HG03432 (cell line): ENCODE measurements around the gene ATXN10.
"Not testable (repeated sequence)": the region's sequence is repeated elsewhere in the genome, so short reads cannot be mapped to it uniquely, and the experiment has no call there.

Experiments used
- ATAC-seq: cut with Tn5 transposase; IDR thresholded peaks from one replicate; pipeline ENCODE4 v1.9.1; 2021; ENCODE audit warnings: mild to moderate bottlenecking, moderate library complexity; ENCODE audit not compliant: unreplicated experiment

ATXN10 gene

DNA sequence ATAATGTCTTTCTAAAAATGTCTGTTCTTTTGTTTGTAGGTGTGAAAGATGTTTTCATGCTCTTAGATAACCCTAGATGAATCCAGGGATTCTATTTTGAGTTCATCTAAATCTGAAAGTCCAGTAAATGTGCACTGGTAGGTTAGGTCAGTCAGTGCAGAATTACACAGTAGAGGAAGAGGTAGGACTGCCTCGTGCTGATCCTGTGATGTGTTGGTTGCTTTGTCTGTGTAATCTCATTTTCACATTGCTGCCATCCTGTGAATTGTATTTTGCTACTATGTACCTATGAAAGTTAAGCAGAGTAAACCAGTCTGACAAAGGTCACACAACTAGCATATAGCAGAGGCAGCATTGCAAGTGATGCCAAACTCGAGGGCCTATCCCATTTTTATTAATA lies 36.5 kb downstream of the ATXN10 start:
- ATAC-seq = no peak

DNA sequence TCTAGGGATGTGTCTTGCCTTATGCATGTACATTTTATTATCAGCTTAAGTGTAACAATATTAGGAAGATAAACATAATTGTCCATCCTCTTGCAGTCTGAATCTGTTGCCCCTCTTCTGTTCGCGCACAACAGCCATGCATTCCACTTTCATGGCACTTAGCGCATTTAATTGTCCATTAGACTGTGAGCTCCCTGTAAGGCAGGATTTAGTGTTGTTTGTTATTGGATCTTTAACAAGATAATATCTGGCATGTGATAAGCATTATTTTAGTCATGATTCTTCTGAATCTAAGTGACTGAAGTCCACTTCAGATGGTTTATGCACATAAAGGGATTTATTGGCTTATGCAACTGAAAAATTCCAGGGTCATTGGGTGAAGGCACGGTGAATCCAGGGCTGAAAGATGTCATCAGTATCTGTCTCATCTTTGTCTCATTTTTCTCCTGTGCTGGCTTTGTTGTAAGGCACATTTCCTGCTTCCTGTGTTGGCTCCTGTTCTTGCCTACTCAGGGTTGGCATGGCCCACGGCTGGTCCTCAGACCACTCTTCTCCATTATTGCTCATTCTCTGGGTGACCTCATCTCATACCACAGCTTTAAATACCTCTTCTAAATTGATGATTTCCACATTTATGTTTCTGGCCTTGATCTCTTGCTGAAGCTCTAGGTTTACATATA lies 37.6 kb downstream of the ATXN10 start:
- ATAC-seq = no peak

GRCh38 chr22:45709866-45710265 lies 38.2 kb downstream of the ATXN10 start:
- no peak for ATAC-seq

DNA sequence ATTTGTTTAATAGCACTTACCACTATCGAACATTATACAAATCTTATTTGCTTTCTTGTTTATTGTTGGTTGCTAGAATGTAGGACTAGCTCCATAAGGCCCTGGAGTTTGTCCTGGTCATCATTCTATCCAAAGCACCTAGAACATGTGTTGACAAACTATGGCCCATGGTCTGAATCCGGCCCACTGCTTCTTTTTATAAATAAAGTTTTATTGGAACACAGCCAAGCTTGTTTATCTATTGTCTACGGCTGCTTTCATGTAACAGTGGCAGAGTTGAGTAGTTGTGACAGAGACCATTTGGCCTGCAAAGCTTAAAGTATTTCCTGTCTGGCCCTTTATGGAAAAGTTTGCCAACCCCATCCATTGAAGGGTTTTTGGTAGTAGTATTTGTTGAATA lies 38.8 kb downstream of the ATXN10 start:
- no peak for ATAC-seq

DNA sequence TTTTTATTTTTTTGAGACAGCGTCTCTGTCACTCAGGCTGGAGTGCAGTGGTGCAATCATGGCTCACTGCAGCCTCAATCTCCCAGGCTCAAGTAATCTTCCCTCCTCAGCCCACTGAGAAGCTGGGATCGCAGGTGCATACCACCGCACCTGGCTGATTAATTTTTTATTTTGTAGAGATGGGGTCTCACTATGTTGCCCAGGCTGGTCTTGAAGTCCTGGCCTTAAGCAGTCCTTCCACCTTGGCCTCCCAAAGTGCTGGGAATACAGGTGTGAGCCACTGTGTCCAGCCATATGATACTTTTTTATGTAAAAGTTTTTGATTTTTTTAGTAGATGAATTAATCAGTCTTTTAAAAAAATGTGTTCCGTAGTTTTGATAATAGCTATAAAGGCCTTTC lies 42.8 kb downstream of the ATXN10 start:
- not testable (repeated sequence) for ATAC-seq

DNA sequence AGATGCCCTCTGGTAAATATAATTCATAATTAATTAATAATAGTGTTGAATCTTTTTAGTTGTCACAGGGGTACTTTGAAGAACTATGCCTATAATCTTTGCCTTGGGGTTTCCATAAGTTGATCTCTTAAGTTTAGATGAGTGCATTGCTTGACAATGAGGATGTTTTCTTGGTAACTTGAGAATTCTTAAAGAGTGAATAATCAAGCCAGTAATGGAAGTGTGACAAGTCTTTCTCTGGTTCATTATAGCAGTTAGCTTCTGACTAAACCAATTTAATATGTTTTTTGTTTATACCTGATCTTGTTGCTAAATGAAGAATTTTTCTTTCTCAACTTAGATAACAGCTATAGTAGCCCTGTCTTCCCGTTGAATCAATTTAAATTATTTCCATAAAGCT lies 46.2 kb downstream of the ATXN10 start:
- ATAC-seq = no peak

DNA sequence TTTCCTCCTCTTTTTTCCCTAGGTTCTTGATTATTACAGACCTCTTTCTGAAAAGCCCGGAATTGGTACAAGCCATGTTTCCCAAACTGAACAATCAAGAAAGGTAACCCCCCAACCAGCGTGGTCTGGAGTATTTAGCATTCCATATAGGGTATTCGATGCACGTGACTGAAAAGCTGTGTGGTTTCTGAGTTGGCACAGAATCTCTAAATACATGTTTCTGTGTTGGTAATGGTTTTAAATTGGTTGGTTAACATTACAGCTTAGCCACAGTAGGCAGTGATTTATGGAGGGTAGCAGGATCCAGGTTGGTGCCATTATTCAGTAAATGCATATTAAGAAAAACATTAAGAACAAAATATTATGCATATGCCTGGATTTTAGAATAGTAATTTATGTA lies 46.8 kb downstream of the ATXN10 start:
- no peak for ATAC-seq

GRCh38 chr22:45720839-45721378 lies 49.3 kb downstream of the ATXN10 start:
- ATAC-seq = no peak

- ATAC-seq = no peak
These were observed 50.4 kb downstream of the ATXN10 start for GRCh38 chr22:45722006-45722405.

- no peak for ATAC-seq
These were observed 54.4 kb downstream of the ATXN10 start for GRCh38 chr22:45726081-45726480.

DNA sequence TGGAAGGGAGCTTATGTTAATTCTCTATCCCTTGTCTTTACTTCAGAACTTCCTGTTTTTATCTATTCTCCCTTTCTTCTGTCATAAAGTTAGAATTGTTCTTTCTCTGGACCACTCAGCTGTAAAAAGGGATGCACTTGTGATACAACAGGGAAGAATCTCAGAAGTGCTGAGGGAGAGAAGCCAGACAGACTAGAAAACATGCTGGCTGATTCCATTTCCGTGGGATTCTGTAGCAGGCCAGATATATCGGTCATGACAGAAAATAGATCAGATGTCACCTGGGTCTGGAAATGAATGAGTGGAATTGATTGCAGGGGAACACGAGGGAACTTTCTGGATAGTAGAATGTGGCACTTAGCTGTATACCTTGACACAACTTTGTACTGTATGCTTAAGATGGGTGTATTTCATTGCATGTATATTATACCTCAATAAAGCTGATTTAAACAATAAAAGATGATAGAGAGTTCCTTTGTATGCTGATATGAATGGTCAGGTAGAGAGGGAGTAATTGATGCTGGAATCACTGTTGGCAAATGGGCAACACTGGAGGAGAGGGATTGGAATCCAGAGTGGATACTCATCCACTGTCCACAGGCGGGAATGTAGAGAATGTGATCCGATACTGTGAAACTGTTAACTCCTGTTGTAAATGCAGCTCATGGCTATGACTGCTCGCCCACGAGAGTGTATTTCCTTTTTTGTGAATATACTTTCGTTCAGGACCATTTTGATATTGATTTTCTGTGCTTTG lies 59.6 kb downstream of the ATXN10 start:
- ATAC-seq = no peak

- no peak for ATAC-seq
These were observed 60.3 kb downstream of the ATXN10 start for GRCh38 chr22:45731798-45732495.

DNA sequence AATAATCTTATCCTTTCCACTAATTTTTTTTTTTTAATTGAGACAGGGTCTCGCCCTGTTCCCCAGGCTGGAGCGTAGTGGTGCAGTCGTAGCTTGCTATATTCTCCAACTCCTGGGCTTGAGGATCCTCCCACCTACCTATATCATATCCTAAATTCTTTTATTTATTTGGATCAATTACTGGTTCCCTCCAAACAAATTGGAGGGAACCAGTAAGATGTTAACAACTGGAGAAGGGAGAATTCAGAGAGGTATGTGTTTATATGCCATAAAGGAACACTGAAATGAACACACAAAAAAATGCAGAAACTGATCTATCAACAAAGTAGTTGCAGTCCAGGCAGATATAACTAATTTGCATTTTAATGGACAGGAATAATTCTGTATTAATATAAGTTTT lies 63.6 kb downstream of the ATXN10 start:
- no peak for ATAC-seq

DNA sequence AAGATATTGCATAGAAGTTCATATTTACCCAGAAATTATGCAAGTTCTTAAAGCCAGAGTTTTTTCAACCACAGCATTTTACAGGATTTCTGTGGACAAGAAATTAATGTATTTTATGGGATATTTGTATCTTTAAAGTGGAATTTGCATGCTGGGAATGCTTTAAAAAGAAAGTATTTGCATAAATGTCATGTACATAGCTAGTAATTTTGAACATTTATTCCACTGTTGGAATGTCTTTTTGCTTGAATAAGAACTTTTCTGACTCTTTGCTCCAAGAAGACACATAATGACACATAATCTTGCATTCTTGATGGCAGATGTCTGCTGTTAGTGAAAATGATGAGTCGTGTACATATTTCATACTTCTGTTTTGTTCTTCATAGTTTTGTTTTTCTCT lies 66.6 kb downstream of the ATXN10 start:
- ATAC-seq = no peak

GRCh38 chr22:45740236-45740635 lies 68.6 kb downstream of the ATXN10 start:
- no peak for ATAC-seq

- ATAC-seq = no peak
These were observed 71.3 kb downstream of the ATXN10 start for GRCh38 chr22:45742866-45743450.

DNA sequence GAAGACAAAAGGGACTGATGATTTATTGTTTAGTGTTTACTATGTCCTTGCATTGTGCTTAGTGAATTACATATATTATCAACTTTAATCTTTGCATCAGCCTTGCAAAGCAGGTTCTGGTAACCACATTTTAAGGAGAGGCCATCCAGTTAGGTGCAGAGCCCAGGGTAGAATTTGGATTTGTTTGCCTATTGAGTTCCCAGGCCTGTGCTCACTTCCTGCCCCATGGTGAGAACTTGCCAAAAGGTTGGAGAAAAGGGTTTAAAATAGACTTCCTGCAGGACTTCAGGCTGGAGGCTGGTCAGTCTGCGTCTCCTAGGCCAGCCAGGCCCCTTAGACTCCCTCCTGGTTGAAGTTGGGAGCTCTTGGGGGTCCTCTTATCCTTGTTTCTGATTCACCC lies 72.1 kb downstream of the ATXN10 start:
- ATAC-seq = no peak

- no peak for ATAC-seq
These were observed 72.8 kb downstream of the ATXN10 start for GRCh38 chr22:45744442-45744841.

GRCh38 chr22:45750626-45751025 lies 79.0 kb downstream of the ATXN10 start:
- ATAC-seq = no peak

- ATAC-seq = no peak
These were observed 80.4 kb downstream of the ATXN10 start for GRCh38 chr22:45752036-45752435.

DNA sequence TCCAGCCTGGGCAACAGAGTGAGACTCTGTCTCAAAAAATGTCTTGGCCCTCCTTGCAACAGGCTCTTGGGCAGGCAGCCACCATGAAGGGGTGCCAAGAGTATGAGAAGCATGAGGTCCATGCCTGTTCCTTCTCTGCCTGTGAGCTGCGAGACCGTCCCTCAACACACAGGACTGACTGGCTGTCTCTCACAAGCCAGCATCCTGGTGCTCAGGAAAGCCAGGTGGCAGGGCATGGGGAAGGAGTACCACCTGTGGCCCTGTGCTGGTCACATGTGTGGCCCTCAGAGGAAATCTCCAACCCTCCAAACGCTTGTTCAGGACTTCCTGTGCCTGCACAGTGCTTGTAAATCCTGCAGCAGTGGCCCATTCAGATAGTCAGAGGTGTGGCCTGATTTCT lies 83.2 kb downstream of the ATXN10 start:
- no peak for ATAC-seq
